Neuron (in vitro differentiated cells): Measurements from ENCODE around the gene ARMC2.
"Not testable (repeated sequence)": the region's sequence is repeated elsewhere in the genome, so short reads cannot be mapped to it uniquely, and the experiment has no call there.

Experiments
- H2AFZ ChIP-seq: one replicate; pipeline ENCODE4 v1.6.1; 2013; ENCODE audit warnings: low read depth, mild to moderate bottlenecking, inconsistent platforms, low read length, moderate library complexity
- H3K27me3 ChIP-seq: one replicate; pipeline ENCODE4 v1.6.1; 2013; ENCODE audit warnings: low read length; ENCODE audit not compliant: insufficient read depth
- H3K36me3 ChIP-seq: one replicate; pipeline ENCODE4 v1.6.1; 2013; ENCODE audit warnings: low read length; ENCODE audit not compliant: insufficient read depth
- H3K4me1 ChIP-seq: one replicate; pipeline ENCODE4 v1.6.1; 2013; ENCODE audit warnings: low read length; ENCODE audit not compliant: insufficient read depth
- H3K4me3 ChIP-seq: 2 replicates; pipeline ENCODE4 v1.5.1; 2013; ENCODE audit warnings: mild to moderate bottlenecking, low read length, moderate library complexity
- H3K9me3 ChIP-seq: one replicate; pipeline ENCODE4 v1.6.1; 2013; ENCODE audit warnings: low read length

ARMC2 gene

GRCh38 chr6:108916026-108916686, 67.9 kb downstream of the ARMC2 start:
- Histone ChIP-seq H3K4me3 (no peak overlapping the region), H3K36me3 (no peaks in the 10 kb centered on the region), H3K4me1 (no peaks in the 10 kb centered on the region), H2AFZ (no peak overlapping the region), H3K9me3 (no peaks in the 10 kb centered on the region), H3K27me3 (no peaks in the 10 kb centered on the region)

GRCh38 chr6:108920751-108921150, 72.5 kb downstream of the ARMC2 start:
- H2AFZ ChIP-seq = no peak overlapping the region
- H3K27me3 ChIP-seq = no peaks in the 10 kb centered on the region
- no peak overlapping the region for H3K4me3 ChIP-seq
- no peaks in the 10 kb centered on the region for H3K36me3 ChIP-seq
- H3K4me1 ChIP-seq = no peaks in the 10 kb centered on the region
- no peaks in the 10 kb centered on the region for H3K9me3 ChIP-seq

- Histone ChIP-seq H3K4me3 (no peak overlapping the region), H2AFZ (no peak overlapping the region), H3K9me3 (no peaks in the 10 kb centered on the region), H3K36me3 (no peaks in the 10 kb centered on the region), H3K4me1 (no peaks in the 10 kb centered on the region), H3K27me3 (no peaks in the 10 kb centered on the region)
Measured at GRCh38 chr6:108921547-108922361, 73.5 kb downstream of the ARMC2 start.

- H3K27me3 ChIP-seq = no peaks in the 10 kb centered on the region
- H3K9me3 ChIP-seq = no peaks in the 10 kb centered on the region
- H2AFZ ChIP-seq = no peak overlapping the region
- no peaks in the 10 kb centered on the region for H3K4me1 ChIP-seq
- H3K4me3 ChIP-seq = no peak overlapping the region
- no peaks in the 10 kb centered on the region for H3K36me3 ChIP-seq
Measured at GRCh38 chr6:108922499-108922898, 74.3 kb downstream of the ARMC2 start.

- H3K27me3 ChIP-seq = no peaks in the 10 kb centered on the region
- H3K4me1 ChIP-seq = peaks cover 8% of the 10 kb centered on the region
- no peak overlapping the region for H3K4me3 ChIP-seq
- no peak overlapping the region for H2AFZ ChIP-seq
- no peaks in the 10 kb centered on the region for H3K36me3 ChIP-seq
- no peaks in the 10 kb centered on the region for H3K9me3 ChIP-seq
Measured at GRCh38 chr6:108927927-108928326, 79.7 kb downstream of the ARMC2 start.

- no peaks in the 10 kb centered on the region for H3K9me3 ChIP-seq
- H3K4me3 ChIP-seq = no peak overlapping the region
- H3K4me1 ChIP-seq = peaks cover 8% of the 10 kb centered on the region
- H3K36me3 ChIP-seq = no peaks in the 10 kb centered on the region
- no peaks in the 10 kb centered on the region for H3K27me3 ChIP-seq
- H2AFZ ChIP-seq = no peak overlapping the region
Measured at GRCh38 chr6:108928650-108929049, 80.4 kb downstream of the ARMC2 start.

- H3K27me3 ChIP-seq, H3K36me3 ChIP-seq, H3K4me1 ChIP-seq, H2AFZ ChIP-seq, H3K9me3 ChIP-seq, H3K4me3 ChIP-seq: not testable (repeated sequence)
Measured at GRCh38 chr6:108931090-108931489, 82.9 kb downstream of the ARMC2 start.

- Histone ChIP-seq H3K9me3 (no peaks in the 10 kb centered on the region), H3K4me3 (no peak overlapping the region), H3K27me3 (no peaks in the 10 kb centered on the region), H3K36me3 (no peaks in the 10 kb centered on the region), H2AFZ (no peak overlapping the region), H3K4me1 (no peaks in the 10 kb centered on the region)
Measured at GRCh38 chr6:108937170-108937569, 88.9 kb downstream of the ARMC2 start.

GRCh38 chr6:108940741-108941140, 92.5 kb downstream of the ARMC2 start:
- Histone ChIP-seq H3K27me3 (no peaks in the 10 kb centered on the region), H2AFZ (no peak overlapping the region), H3K4me3 (no peak overlapping the region), H3K36me3 (no peaks in the 10 kb centered on the region), H3K4me1 (peaks cover 6% of the 10 kb centered on the region), H3K9me3 (no peaks in the 10 kb centered on the region)

- Histone ChIP-seq H3K4me3 (no peak overlapping the region), H3K36me3 (no peaks in the 10 kb centered on the region), H3K4me1 (peaks cover 9% of the 10 kb centered on the region), H3K27me3 (no peaks in the 10 kb centered on the region), H2AFZ (no peak overlapping the region), H3K9me3 (no peaks in the 10 kb centered on the region)
Measured at GRCh38 chr6:108941281-108941680, 93.1 kb downstream of the ARMC2 start.

GRCh38 chr6:108941859-108942258, 93.6 kb downstream of the ARMC2 start:
- no peaks in the 10 kb centered on the region for H3K27me3 ChIP-seq
- no peak overlapping the region for H2AFZ ChIP-seq
- no peaks in the 10 kb centered on the region for H3K9me3 ChIP-seq
- peaks cover 10% of the 10 kb centered on the region for H3K4me1 ChIP-seq
- no peak overlapping the region for H3K4me3 ChIP-seq
- no peaks in the 10 kb centered on the region for H3K36me3 ChIP-seq

GRCh38 chr6:108942556-108943492, 94.6 kb downstream of the ARMC2 start:
- no peaks in the 10 kb centered on the region for H3K27me3 ChIP-seq
- no peak overlapping the region for H3K4me3 ChIP-seq
- H2AFZ ChIP-seq = no peak overlapping the region
- H3K4me1 ChIP-seq = peaks cover 10% of the 10 kb centered on the region
- no peaks in the 10 kb centered on the region for H3K9me3 ChIP-seq
- H3K36me3 ChIP-seq = no peaks in the 10 kb centered on the region

GRCh38 chr6:108944071-108944470, 95.8 kb downstream of the ARMC2 start:
- peaks cover 10% of the 10 kb centered on the region for H3K4me1 ChIP-seq
- H2AFZ ChIP-seq = no peak overlapping the region
- H3K9me3 ChIP-seq = no peaks in the 10 kb centered on the region
- H3K27me3 ChIP-seq = no peaks in the 10 kb centered on the region
- no peaks in the 10 kb centered on the region for H3K36me3 ChIP-seq
- no peak overlapping the region for H3K4me3 ChIP-seq
